HCT116 (cell line): Measurements from ENCODE around the gene FAM118B. TPM values are rescaled to one million over a fixed set of nuclear protein-coding genes. Genes with fewer than 3 reads are reported as not detected.

ENCODE experiments used
- ATAC-seq: fragments of 200-7000 bp; cut with Tn5 transposase; 2 replicates; pipeline ENCODE4 v1.9.1; 2020; ENCODE audit warnings: mild to moderate bottlenecking, moderate library complexity
- BruUV-seq: library from RNA; stranded (reverse); fragments of 400-500 nt; replicated peaks from 2 replicates; lab custom pipeline; 2021; lab: Mats Ljungman, UMichigan
- CTCF ChIA-PET: fragments of 300-600 bp; sonication (Branson Sonifier 250); formaldehyde crosslinking; loops from one replicate; lab custom pipeline; 2021; ENCODE audit warnings: antibody characterized with exemption; lab: Charles Lee
- POLR2A ChIA-PET: fragments of 300-600, 350-600 bp; sonication (Branson Sonifier 250); formaldehyde crosslinking; loops from one replicate; lab custom pipeline; 2021; ENCODE audit warnings: antibody characterized with exemption; lab: Charles Lee
- RAD21 ChIA-PET, 2 experiments: fragments of 300-600 bp; sonication (Branson Sonifier 250); formaldehyde crosslinking; loops; one replicate each; lab custom pipeline; 2023; ENCODE audit warnings: low total read pairs in 2 of 2; ENCODE audit not compliant: uncharacterized antibody in 2 of 2, unreplicated experiment in 2 of 2, low non-redundant PET in 1 of 2; lab: Charles Lee
- DNase-seq: peaks from one replicate; pipeline ENCODE4 v3.0.0-alpha.2; 2010; ENCODE audit warnings: low read depth, low spot score
- H2AFZ ChIP-seq: fragments of 200-600 bp; shearing (Covaris generic), sonication (generic); 2 replicates; pipeline ENCODE4 v1.6.1; 2017; ENCODE audit warnings: low read depth, mixed run types, mixed read lengths, antibody characterized with exemption, low read length; ENCODE audit not compliant: poor library complexity, severe bottlenecking
- H3K27ac ChIP-seq: 2 replicates; pipeline ENCODE4 v1.5.1; 2012; ENCODE audit warnings: low read depth, low read length
- H3K27me3 ChIP-seq: fragments of 200-600 bp; sonication (generic); 2 replicates; pipeline ENCODE4 v1.6.1; 2016; ENCODE audit warnings: mixed run types, low read length, mixed read lengths; ENCODE audit not compliant: insufficient read depth
- H3K36me3 ChIP-seq, 2 experiments: fragments of 200-500 bp in 1 of 2; fragments of 200-600 bp in 1 of 2; sonication (Bioruptor generic) in 1 of 2; sonication (generic) in 1 of 2; 2 replicates each; pipeline versions ENCODE4 v1.5.1 to v1.6.1; 2014 to 2016; ENCODE audit warnings: low read length in 2 of 2, inconsistent platforms in 1 of 2, mixed read lengths in 1 of 2, mixed run types in 1 of 2; ENCODE audit not compliant: insufficient read depth in 2 of 2, control insufficient read depth in 1 of 2
- H3K4me1 ChIP-seq, 2 experiments: fragments of 200-600 bp in 1 of 2; sonication (generic) in 1 of 2; 2 replicates each; pipeline versions ENCODE4 v1.5.1 to v1.6.1; 2012 to 2017; ENCODE audit warnings: low read length in 2 of 2, inconsistent platforms in 1 of 2, mild to moderate bottlenecking in 1 of 2, mixed read lengths in 1 of 2, mixed run types in 1 of 2, moderate library complexity in 1 of 2; ENCODE audit not compliant: insufficient read depth in 2 of 2, control insufficient read depth in 1 of 2
- H3K4me2 ChIP-seq: fragments of 200-600 bp; sonication (generic); 2 replicates; pipeline ENCODE4 v1.6.1; 2017; ENCODE audit warnings: mixed run types, low read length, mixed read lengths
- H3K4me3 ChIP-seq, 2 experiments: fragments of 200-600 bp in 1 of 2; sonication (generic) in 1 of 2; replicated peaks in 1 of 2; 2 replicates each; pipeline ENCODE4 v1.5.1; 2011 to 2016; ENCODE audit warnings: low read length in 2 of 2, control low read depth in 1 of 2, low read depth in 1 of 2, mild to moderate bottlenecking in 1 of 2, mixed read lengths in 1 of 2, mixed run types in 1 of 2
- H3K79me2 ChIP-seq: fragments of 200-600 bp; sonication (generic); 2 replicates; pipeline ENCODE4 v1.6.1; 2017; ENCODE audit warnings: mild to moderate bottlenecking, mixed run types, low read length, moderate library complexity, mixed read lengths; ENCODE audit not compliant: insufficient read depth
- H3K9ac ChIP-seq: fragments of 200-600 bp; sonication (generic); 2 replicates; pipeline ENCODE4 v1.6.1; 2016; ENCODE audit warnings: low read length, mixed read lengths
- H3K9me2 ChIP-seq: fragments of 200-600 bp; sonication (generic), shearing (Covaris generic); 2 replicates; pipeline ENCODE4 v1.6.1; 2017; ENCODE audit warnings: mixed run types, mild to moderate bottlenecking, moderate library complexity; ENCODE audit not compliant: insufficient read depth
- H3K9me3 ChIP-seq, 2 experiments: fragments of 200-500 bp in 1 of 2; fragments of 200-600 bp in 1 of 2; sonication (Bioruptor generic) in 1 of 2; sonication (generic) in 1 of 2; 2 replicates each; pipeline ENCODE4 v1.6.1; 2014 to 2017; ENCODE audit warnings: low read length in 2 of 2, mixed read lengths in 2 of 2, inconsistent platforms in 1 of 2, low read depth in 1 of 2, mild to moderate bottlenecking in 1 of 2, mixed run types in 1 of 2, moderate library complexity in 1 of 2; ENCODE audit not compliant: control insufficient read depth in 1 of 2, insufficient read depth in 1 of 2
- H4K20me1 ChIP-seq: fragments of 200-600 bp; sonication (generic), shearing (Covaris generic); 2 replicates; pipeline ENCODE4 v1.6.1; 2017; ENCODE audit warnings: mixed run types, mild to moderate bottlenecking, moderate library complexity; ENCODE audit not compliant: insufficient read depth
- CBX3 ChIP-seq: IDR thresholded peaks from 2 replicates; pipeline ENCODE4 v1.6.1; 2012; ENCODE audit warnings: low read depth
- CEBPB ChIP-seq: IDR thresholded peaks from 2 replicates; pipeline ENCODE4 v1.6.1; 2012; ENCODE audit warnings: low read depth
- CTCF ChIP-seq, 3 experiments: fragments of 200-600 bp in 1 of 3; sonication (generic) in 1 of 3; IDR thresholded peaks in 2 of 3; conservative IDR thresholded peaks in 1 of 3; 2 replicates each; pipeline ENCODE4 v1.5.1; 2012 to 2017; ENCODE audit warnings: low read depth in 2 of 3, low read length in 2 of 3, antibody characterized with exemption in 1 of 3, borderline replicate concordance in 1 of 3, control low read depth in 1 of 3, mild to moderate bottlenecking in 1 of 3, mixed read lengths in 1 of 3, mixed run types in 1 of 3, moderate library complexity in 1 of 3; ENCODE audit not compliant: insufficient read depth in 1 of 3
- ELF1 ChIP-seq: IDR thresholded peaks from 2 replicates; pipeline ENCODE4 v1.6.1; 2012; ENCODE audit warnings: low read depth, borderline replicate concordance
- EZH2 ChIP-seq: fragments of 200-600 bp; sonication (generic); IDR thresholded peaks from 2 replicates; pipeline ENCODE4 v1.6.1; 2017; ENCODE audit warnings: antibody characterized with exemption, mixed run types
- FOSL1 ChIP-seq: IDR thresholded peaks from 2 replicates; pipeline ENCODE4 v1.6.1; 2012; ENCODE audit warnings: low read depth
- MAX ChIP-seq: IDR thresholded peaks from 2 replicates; pipeline ENCODE4 v1.6.1; 2012
- RAD21 ChIP-seq: IDR thresholded peaks from 2 replicates; pipeline ENCODE4 v1.6.1; 2012; ENCODE audit warnings: low read depth, mild to moderate bottlenecking
- SIN3A ChIP-seq: IDR thresholded peaks from 2 replicates; pipeline ENCODE4 v1.6.1; 2012; ENCODE audit warnings: low read depth
- TCF7L2 ChIP-seq: IDR thresholded peaks from 2 replicates; pipeline ENCODE4 v1.7.0; 2011; ENCODE audit warnings: borderline replicate concordance, inconsistent platforms; ENCODE audit not compliant: insufficient read depth, insufficient read length; ENCODE audit errors: extremely low read depth
- ZBTB33 ChIP-seq: IDR thresholded peaks from 2 replicates; pipeline ENCODE4 v1.6.1; 2011; ENCODE audit warnings: mild to moderate bottlenecking, low read length, moderate library complexity; ENCODE audit not compliant: insufficient replicate concordance; ENCODE audit errors: extremely low read depth
- intact Hi-C: fragments of 100-400 bp; cut with micrococcal nuclease; formaldehyde crosslinking; loops from 2 replicates; pipeline ENCODE4 v1.10.0; 2022
- total RNA-seq: library from RNA; stranded (reverse); gene quantifications from one replicate; pipeline ENCODE4 v1.2.1, GENCODE V29; 2021; ENCODE audit not compliant: unreplicated experiment

FAM118B gene
- total RNA-seq, 1 experiment from 2014 or later, result 12.8 TPM

GRCh38 chr11:126284829-126285228, 73.2 kb downstream of the FAM118B start:
- H3K79me2 ChIP-seq, result peaks cover 11% of the 10 kb centered on the region; the same call in 1 of the 2 replicates
- H3K9me3 ChIP-seq, result no peaks in the 10 kb centered on the region
- POLR2A ChIA-PET, result no interaction called here
- no peaks in the 10 kb centered on the region for H3K9me2 ChIP-seq
- H3K27me3 ChIP-seq, result no peaks in the 10 kb centered on the region
- DNase-seq, result no peak
- peak overlapping the region; percentile 79 for H3K4me2 ChIP-seq
- intact Hi-C loops, result no loop called here
- H3K36me3 ChIP-seq, result no peaks in the 10 kb centered on the region
- H3K27ac ChIP-seq, result no peak overlapping the region
- H3K4me1 ChIP-seq, result peaks cover 11 to 26% of the 10 kb centered on the region in 2 experiments; a peak in 3 of 4 replicates
- no peak overlapping the region for H2AFZ ChIP-seq
- no TSS peak for BruUV-seq
- TF ChIP-seq CTCF (IDR thresholded peaks at IDR 0.05 in 2 of 3, conservative IDR thresholded peaks at IDR 0.05 in 1 of 3; ENCODE audit: borderline replicate concordance in 1 of 3, insufficient read depth in 1 of 3, low read depth in 2 of 3, low read length in 2 of 3) (no peak), CEBPB (no peak), CBX3 (no peak), ELF1 (no peak), EZH2 (no peak), ZBTB33 (no peak), TCF7L2 (peak; percentile 57), RAD21 (no peak), SIN3A (no peak), MAX (no peak), FOSL1 (peak; percentile 43)
- TF ChIP-seq, all 23 proteins: peak for 2
- ChIA-PET RAD21 (no interaction called here), CTCF (no interaction called here)
- Histone ChIP-seq H4K20me1 (no peaks in the 10 kb centered on the region), H3K4me3 (no peak overlapping the region), H3K9ac (no peak overlapping the region)
- no peak for ATAC-seq
